Measurements from ENCODE around the gene MAGOH. TPM values are rescaled to one million over a fixed set of nuclear protein-coding genes. Genes with fewer than 3 reads are reported as not detected.

Gene MAGOH
- total RNA-seq, 2 donors from 2014 or later: 49.6 to 83.9 TPM

- ATAC-seq (replicated peaks): no peak
- Mint-ChIP-seq H3K27ac (no peak overlapping the region), H3K36me3 (ENCODE audit: low read depth) (peaks cover 97% of the 10 kb centered on the region), H3K27me3 (no peaks in the 10 kb centered on the region), H3K9me3 (no peaks in the 10 kb centered on the region), H3K4me3 (no peak overlapping the region), H3K4me1 (no peaks in the 10 kb centered on the region)
Measured at GRCh38 chr1:53258216-53258615, 19.9 kb upstream of the MAGOH start.

GRCh38 chr1:53257454-53258081, 19.2 kb upstream of the MAGOH start:
- Mint-ChIP-seq H3K4me1 (no peaks in the 10 kb centered on the region), H3K4me3 (no peak overlapping the region), H3K27ac (no peak overlapping the region), H3K27me3 (no peaks in the 10 kb centered on the region), H3K36me3 (ENCODE audit: low read depth) (peaks cover 97% of the 10 kb centered on the region), H3K9me3 (no peaks in the 10 kb centered on the region)
- ATAC-seq (replicated peaks): no peak

GRCh38 chr1:53256511-53257453, 18.5 kb upstream of the MAGOH start:
- Mint-ChIP-seq H3K36me3 (ENCODE audit: low read depth) (peaks cover 97% of the 10 kb centered on the region), H3K9me3 (no peaks in the 10 kb centered on the region), H3K27ac (no peak overlapping the region), H3K4me1 (no peaks in the 10 kb centered on the region), H3K4me3 (no peak overlapping the region), H3K27me3 (no peaks in the 10 kb centered on the region)
- no peak for ATAC-seq (replicated peaks)

GRCh38 chr1:53255031-53255430, 16.7 kb upstream of the MAGOH start:
- Mint-ChIP-seq H3K36me3 (ENCODE audit: low read depth) (peaks cover 97% of the 10 kb centered on the region), H3K27ac (no peak overlapping the region), H3K4me3 (no peak overlapping the region), H3K9me3 (no peaks in the 10 kb centered on the region), H3K27me3 (no peaks in the 10 kb centered on the region), H3K4me1 (no peaks in the 10 kb centered on the region)
- ATAC-seq (replicated peaks): no peak

- H3K27ac Mint-ChIP-seq: no peak overlapping the region
- H3K4me1 Mint-ChIP-seq: peaks cover under 1% of the 10 kb centered on the region
- no peaks in the 10 kb centered on the region for H3K9me3 Mint-ChIP-seq
- no peak overlapping the region for H3K4me3 Mint-ChIP-seq
- no peak for ATAC-seq (replicated peaks)
- H3K36me3 Mint-ChIP-seq (ENCODE audit: low read depth): peaks cover 97% of the 10 kb centered on the region
- no peaks in the 10 kb centered on the region for H3K27me3 Mint-ChIP-seq
Measured at GRCh38 chr1:53254011-53254640, 15.8 kb upstream of the MAGOH start.

GRCh38 chr1:53250325-53250724, 12.0 kb upstream of the MAGOH start:
- H3K4me1 Mint-ChIP-seq: peaks cover 3% of the 10 kb centered on the region
- H3K4me3 Mint-ChIP-seq: no peak overlapping the region
- no peaks in the 10 kb centered on the region for H3K27me3 Mint-ChIP-seq
- no peak for ATAC-seq (replicated peaks)
- no peaks in the 10 kb centered on the region for H3K9me3 Mint-ChIP-seq
- no peak overlapping the region for H3K27ac Mint-ChIP-seq
- peaks cover 97% of the 10 kb centered on the region for H3K36me3 Mint-ChIP-seq (ENCODE audit: low read depth)

- Mint-ChIP-seq H3K9me3 (no peaks in the 10 kb centered on the region), H3K4me3 (no peak overlapping the region), H3K36me3 (ENCODE audit: low read depth) (peaks cover 97% of the 10 kb centered on the region), H3K27ac (no peak overlapping the region), H3K27me3 (no peaks in the 10 kb centered on the region), H3K4me1 (peaks cover 3% of the 10 kb centered on the region)
- no peak for ATAC-seq (replicated peaks)
Measured at GRCh38 chr1:53249706-53250105, 11.4 kb upstream of the MAGOH start.

GRCh38 chr1:53246261-53247134, 8.2 kb upstream of the MAGOH start:
- Mint-ChIP-seq H3K27me3 (no peaks in the 10 kb centered on the region), H3K4me3 (no peak overlapping the region), H3K4me1 (peaks cover 3% of the 10 kb centered on the region), H3K27ac (no peak overlapping the region), H3K9me3 (no peaks in the 10 kb centered on the region), H3K36me3 (ENCODE audit: low read depth) (peaks cover 69% of the 10 kb centered on the region)
- no peak for ATAC-seq (replicated peaks)

GRCh38 chr1:53244141-53244540, 5.8 kb upstream of the MAGOH start:
- H3K4me3 Mint-ChIP-seq: no peak overlapping the region
- H3K4me1 Mint-ChIP-seq: peaks cover 3% of the 10 kb centered on the region
- no peaks in the 10 kb centered on the region for H3K27me3 Mint-ChIP-seq
- no peaks in the 10 kb centered on the region for H3K9me3 Mint-ChIP-seq
- no peak overlapping the region for H3K27ac Mint-ChIP-seq
- ATAC-seq (replicated peaks): no peak
- H3K36me3 Mint-ChIP-seq (ENCODE audit: low read depth): peaks cover 46% of the 10 kb centered on the region

- H3K27ac Mint-ChIP-seq: no peak overlapping the region
- H3K36me3 Mint-ChIP-seq (ENCODE audit: low read depth): peaks cover 41% of the 10 kb centered on the region
- no peaks in the 10 kb centered on the region for H3K27me3 Mint-ChIP-seq
- peaks cover 5% of the 10 kb centered on the region for H3K4me1 Mint-ChIP-seq
- no peak for ATAC-seq (replicated peaks)
- H3K9me3 Mint-ChIP-seq: no peaks in the 10 kb centered on the region
- no peak overlapping the region for H3K4me3 Mint-ChIP-seq
Measured at GRCh38 chr1:53242381-53242780, 4.1 kb upstream of the MAGOH start.

- Mint-ChIP-seq H3K9me3 (no peaks in the 10 kb centered on the region), H3K27me3 (no peaks in the 10 kb centered on the region), H3K4me3 (no peak overlapping the region), H3K4me1 (peaks cover 7% of the 10 kb centered on the region), H3K27ac (no peak overlapping the region), H3K36me3 (ENCODE audit: low read depth) (peaks cover 37% of the 10 kb centered on the region)
- ATAC-seq (replicated peaks): no peak
Measured at GRCh38 chr1:53241828-53242227, 3.5 kb upstream of the MAGOH start.

GRCh38 chr1:53237638-53238037, 680 bp downstream of the MAGOH start:
- Mint-ChIP-seq H3K4me1 (peaks cover 18% of the 10 kb centered on the region), H3K27me3 (no peaks in the 10 kb centered on the region), H3K27ac (peak overlapping the region; percentile 97), H3K4me3 (peak overlapping the region; percentile 94), H3K36me3 (ENCODE audit: low read depth) (peaks cover 54% of the 10 kb centered on the region), H3K9me3 (no peaks in the 10 kb centered on the region)
- ATAC-seq (replicated peaks): no peak

- H3K4me1 Mint-ChIP-seq: peaks cover 17% of the 10 kb centered on the region
- peaks cover 29% of the 10 kb centered on the region for H3K36me3 Mint-ChIP-seq (ENCODE audit: low read depth)
- H3K4me3 Mint-ChIP-seq: peak overlapping the region; percentile 88
- H3K9me3 Mint-ChIP-seq: no peaks in the 10 kb centered on the region
- H3K27me3 Mint-ChIP-seq: no peaks in the 10 kb centered on the region
- ATAC-seq (replicated peaks): no peak
- H3K27ac Mint-ChIP-seq: peak overlapping the region; percentile 94
Measured at GRCh38 chr1:53220962-53221286, 17.4 kb downstream of the MAGOH start.

Data from activated T-helper 17 cell treated with anti-CD3 and anti-CD28 coated beads, Interleukin-2, amount 50 U/mL, for 72 hours (primary cell).